IMR-90 (cell line): ENCODE measurements around the gene ANKFN1. TPM values are rescaled to one million over a fixed set of nuclear protein-coding genes. Genes with fewer than 3 reads are reported as not detected.
A peak's percentile ranks its signal among the peaks of the same experiment; 100 is the strongest.

ENCODE experiments used
- ATAC-seq: fragments of 200-7000 bp; cut with Tn5 transposase; 2 replicates; pipeline ENCODE4 v1.9.1; 2020; ENCODE audit warnings: low read depth, mild to moderate bottlenecking, moderate library complexity
- BruUV-seq: library from RNA; stranded (reverse); fragments of 400-500 nt; replicated peaks from 2 replicates; lab custom pipeline; 2021; lab: Mats Ljungman, UMichigan
- CTCF ChIA-PET: fragments of 300-600 bp; formaldehyde crosslinking; extraction: SDS; loops from one replicate; lab custom pipeline; 2021; ENCODE audit warnings: antibody characterized with exemption; lab: Yijun Ruan, JAX
- POLR2A ChIA-PET: fragments of 300-600 bp; sonication (Branson Sonifier 250); formaldehyde crosslinking; loops from one replicate; lab custom pipeline; 2022; ENCODE audit warnings: antibody characterized with exemption; ENCODE audit not compliant: unreplicated experiment; lab: Charles Lee
- DNase-seq: peaks from one replicate; pipeline ENCODE4 v3.0.0; 2013
- H2AFZ ChIP-seq: replicated peaks from 2 replicates; pipeline ENCODE3; 2013; ENCODE audit warnings: low read length, mild to moderate bottlenecking; ENCODE audit not compliant: poor library complexity
- H2AK5ac ChIP-seq: 2 replicates; pipeline ENCODE4 v1.6.1; 2013; ENCODE audit warnings: low read depth, low read length, inconsistent platforms
- H2AK9ac ChIP-seq: replicated peaks from 2 replicates; pipeline ENCODE3; 2013; ENCODE audit warnings: mild to moderate bottlenecking, low read depth, low read length, moderate library complexity; ENCODE audit not compliant: poor library complexity
- H2BK120ac ChIP-seq: 2 replicates; pipeline ENCODE4 v1.6.1; 2013; ENCODE audit warnings: low read depth, low read length, inconsistent platforms
- H2BK15ac ChIP-seq: 3 replicates; pipeline ENCODE4 v1.6.1; 2013; ENCODE audit warnings: low read depth, low read length, inconsistent platforms
- H2BK20ac ChIP-seq: 2 replicates; pipeline ENCODE4 v1.6.1; 2013; ENCODE audit warnings: low read depth, mild to moderate bottlenecking, inconsistent platforms, low read length, moderate library complexity
- H2BK5ac ChIP-seq: 2 replicates; pipeline ENCODE4 v1.6.1; 2013; ENCODE audit warnings: mild to moderate bottlenecking, low read depth, low read length, inconsistent platforms; ENCODE audit not compliant: poor library complexity, severe bottlenecking
- H3K14ac ChIP-seq: replicated peaks from 2 replicates; pipeline ENCODE4 v1.6.1; 2013; ENCODE audit warnings: low read depth, low read length, inconsistent platforms
- H3K18ac ChIP-seq: 2 replicates; pipeline ENCODE4 v1.6.1; 2013; ENCODE audit warnings: low read depth, low read length, control low read depth
- H3K23ac ChIP-seq: 2 replicates; pipeline ENCODE4 v1.6.1; 2013; ENCODE audit warnings: low read depth, low read length, inconsistent platforms
- H3K27ac ChIP-seq: 2 replicates; pipeline ENCODE4 v1.5.1; 2013; ENCODE audit warnings: mild to moderate bottlenecking, control low read depth, low read length; ENCODE audit not compliant: insufficient read depth
- H3K27me3 ChIP-seq: 2 replicates; pipeline ENCODE4 v1.6.1; 2013; ENCODE audit warnings: low read length; ENCODE audit not compliant: control insufficient read depth, insufficient read depth
- H3K36me3 ChIP-seq: 2 replicates; pipeline ENCODE4 v1.6.1; 2013; ENCODE audit warnings: low read length, mixed read lengths; ENCODE audit not compliant: control insufficient read depth, insufficient read depth
- H3K4ac ChIP-seq: 2 replicates; pipeline ENCODE4 v1.6.1; 2013; ENCODE audit warnings: low read depth, low read length, inconsistent platforms
- H3K4me1 ChIP-seq: 2 replicates; pipeline ENCODE4 v1.6.1; 2013; ENCODE audit warnings: low read length, mixed read lengths; ENCODE audit not compliant: control insufficient read depth, insufficient read depth
- H3K4me2 ChIP-seq: 2 replicates; pipeline ENCODE4 v1.6.1; 2013; ENCODE audit warnings: low read depth, mild to moderate bottlenecking, control low read depth, low read length, moderate library complexity
- H3K4me3 ChIP-seq: 2 replicates; pipeline ENCODE4 v1.5.1; 2013; ENCODE audit warnings: low read depth, mild to moderate bottlenecking, control low read depth, low read length, moderate library complexity; ENCODE audit not compliant: insufficient read depth
- H3K56ac ChIP-seq: 2 replicates; pipeline ENCODE4 v1.6.1; 2013; ENCODE audit warnings: low read length, inconsistent platforms; ENCODE audit not compliant: insufficient read depth; ENCODE audit errors: extremely low read depth
- H3K79me1 ChIP-seq, 2 experiments: 2 replicates each; pipeline ENCODE4 v1.6.1; 2013; ENCODE audit warnings: low read length in 2 of 2, inconsistent platforms in 1 of 2, low read depth in 1 of 2
- H3K9ac ChIP-seq: 2 replicates; pipeline ENCODE4 v1.6.1; 2013; ENCODE audit warnings: low read depth, low read length, control low read depth
- H3K9me1 ChIP-seq: 2 replicates; pipeline ENCODE4 v1.6.1; 2013; ENCODE audit warnings: low read length, inconsistent platforms; ENCODE audit not compliant: insufficient read depth
- H3K9me3 ChIP-seq: 2 replicates; pipeline ENCODE4 v1.6.1; 2013; ENCODE audit warnings: low read length; ENCODE audit not compliant: control insufficient read depth, insufficient read depth
- H4K20me1 ChIP-seq: 2 replicates; pipeline ENCODE4 v1.6.1; 2013; ENCODE audit warnings: low read length, inconsistent platforms; ENCODE audit not compliant: insufficient read depth
- H4K5ac ChIP-seq: 2 replicates; pipeline ENCODE4 v1.6.1; 2013; ENCODE audit warnings: mild to moderate bottlenecking, low read depth, low read length, control low read depth
- H4K8ac ChIP-seq, 2 experiments: 2 replicates each; pipeline ENCODE4 v1.6.1; 2013; ENCODE audit warnings: low read depth in 2 of 2, low read length in 2 of 2, control low read depth in 1 of 2, inconsistent platforms in 1 of 2
- H4K91ac ChIP-seq: 2 replicates; pipeline ENCODE4 v1.6.1; 2013; ENCODE audit warnings: low read depth, low read length, inconsistent platforms; ENCODE audit not compliant: insufficient read depth
- BHLHE40 ChIP-seq: fragments of 150-350 bp; IDR thresholded peaks from 2 replicates; pipeline ENCODE4 v1.6.1; 2016; ENCODE audit warnings: mild to moderate bottlenecking, low read depth, low read length
- CEBPB ChIP-seq: IDR thresholded peaks from 2 replicates; pipeline ENCODE4 v1.6.1; 2012; ENCODE audit warnings: low read depth, low read length, improper control_type of control experiment
- CHD1 ChIP-seq: IDR thresholded peaks from 2 replicates; pipeline ENCODE4 v1.6.1; 2012; ENCODE audit warnings: low read depth, low read length, improper control_type of control experiment
- CTCF ChIP-seq: conservative IDR thresholded peaks from 2 replicates; pipeline ENCODE4 v1.5.1; 2012; ENCODE audit warnings: mild to moderate bottlenecking, low read depth, low read length, improper control_type of control experiment
- FOS ChIP-seq: fragments of 150-350 bp; IDR thresholded peaks from 2 replicates; pipeline ENCODE4 v1.6.1; 2016; ENCODE audit warnings: low read depth, low read length
- MAFK ChIP-seq: IDR thresholded peaks from 2 replicates; pipeline ENCODE4 v1.6.1; 2012; ENCODE audit warnings: low read depth, low read length, improper control_type of control experiment
- MAZ ChIP-seq: IDR thresholded peaks from 2 replicates; pipeline ENCODE4 v1.6.1; 2012; ENCODE audit warnings: low read depth, mild to moderate bottlenecking, low read length, improper control_type of control experiment, moderate library complexity, borderline replicate concordance
- POLR2A ChIP-seq: IDR thresholded peaks from 2 replicates; pipeline ENCODE4 v1.6.1; 2012; ENCODE audit warnings: mild to moderate bottlenecking, low read depth, low read length
- RAD21 ChIP-seq: IDR thresholded peaks from 2 replicates; pipeline ENCODE4 v1.6.1; 2012; ENCODE audit warnings: low read length, improper control_type of control experiment
- WGBS, 2 experiments: methylation state at CpG; one replicate each; pipeline versions ENCODE4 v1.1.5 to v1.1.7; 2013; ENCODE audit warnings: missing lambda C conversion rate in 2 of 2; ENCODE audit not compliant: insufficient read length in 1 of 2; ENCODE audit errors: extremely low coverage in 2 of 2; 5-methylcytosine and 5-hydroxymethylcytosine counted together
- dilution Hi-C: fragments of 300-500 bp; cut with HindIII; formaldehyde crosslinking; loops from one replicate; pipeline ENCODE4 v1.14.3; 2018; ENCODE audit warnings: low sequenced_read_pairs; ENCODE audit not compliant: unreplicated experiment
- in situ Hi-C: fragments of 300-500 bp; cut with MboI; formaldehyde crosslinking; loops from 3 replicates; pipeline ENCODE4 v1.14.3; 2019; ENCODE audit warnings: low sequenced_read_pairs, inconsistent platforms, mixed read lengths
- intact Hi-C: fragments of 100-400 bp; cut with micrococcal nuclease; formaldehyde crosslinking; loops from 2 replicates; pipeline ENCODE4 v1.10.0; 2022
- polyA plus RNA-seq, 3 experiments: library from polyadenylated mRNA; depleted of rRNA; stranded (reverse); fragments of >200 nt; gene quantifications; 2 replicates each; pipeline ENCODE4 v1.2.3, GENCODE V29; 2012; ENCODE audit warnings: low replicate concordance in 1 of 3
- total RNA-seq: library from RNA; depleted of rRNA; stranded (reverse); fragments of >200 nt; gene quantifications from 2 replicates; pipeline ENCODE4 v1.2.3, GENCODE V29; 2012

ANKFN1 gene
- total and polyA plus RNA-seq, 2 of the 4 experiments (the other 2 are of a cell fraction): not detected

- Histone ChIP-seq H3K4ac (no peak overlapping the region), H3K18ac (no peak overlapping the region), H2BK5ac (no peak overlapping the region), H3K4me2 (no peak overlapping the region), H3K27ac (no peak overlapping the region), H4K91ac (no peak overlapping the region), H3K23ac (no peak overlapping the region), H4K20me1 (no peaks in the 10 kb centered on the region), H4K5ac (no peak overlapping the region), H4K8ac (no peak overlapping the region), H3K4me3 (no peak overlapping the region), H3K14ac (no peak overlapping the region), H2AK5ac (no peak overlapping the region), H3K9ac (no peak overlapping the region), H3K4me1 (peaks cover 1% of the 10 kb centered on the region; the same call in 1 of the 2 replicates), H3K9me1 (no peaks in the 10 kb centered on the region), H2AK9ac (no peak overlapping the region), H2BK120ac (peak overlapping the region; percentile 46; the same call in 1 of the 2 replicates), H3K36me3 (no peaks in the 10 kb centered on the region), H2BK15ac (no peak overlapping the region), H2AFZ (no peak overlapping the region), H3K27me3 (no peaks in the 10 kb centered on the region), H3K56ac (no peak overlapping the region), H2BK20ac (peak overlapping the region; percentile 55; the same call in 1 of the 2 replicates), H3K79me1 (no peaks in the 10 kb centered on the region), H3K9me3 (no peaks in the 10 kb centered on the region)
- in situ Hi-C loops (no loop called here), intact Hi-C loops (no loop called here), dilution Hi-C loops (no loop called here)
- DNase-seq (no peak), ATAC-seq (no peak)
- no TSS peak for BruUV-seq
- TF ChIP-seq CEBPB (no peak), RAD21 (no peak), CTCF (no peak), MAZ (no peak), MAFK (no peak), FOS (no peak), BHLHE40 (no peak), CHD1 (no peak), POLR2A (no peak)
- CTCF ChIA-PET: interaction anchor here (1.9 kb wide), 1 partner anchor 188 kb away, joined by 7 read pairs; no protein-coding TSS in a partner anchor
- no CpG with 5 or more reads among the region's 3 CpGs for WGBS, 2 experiments
- POLR2A ChIA-PET: no interaction called here
These were observed 21.8 kb upstream of the ANKFN1 start for GRCh38 chr17:56131431-56131830.
